HG03039 (cell line): Measurements from ENCODE around the gene ENTPD6.

Experiments
- ATAC-seq: cut with Tn5 transposase; IDR thresholded peaks from one replicate; pipeline ENCODE4 v1.9.1; 2021; ENCODE audit warnings: mild to moderate bottlenecking, moderate library complexity; ENCODE audit not compliant: unreplicated experiment

The ENTPD6 gene

DNA sequence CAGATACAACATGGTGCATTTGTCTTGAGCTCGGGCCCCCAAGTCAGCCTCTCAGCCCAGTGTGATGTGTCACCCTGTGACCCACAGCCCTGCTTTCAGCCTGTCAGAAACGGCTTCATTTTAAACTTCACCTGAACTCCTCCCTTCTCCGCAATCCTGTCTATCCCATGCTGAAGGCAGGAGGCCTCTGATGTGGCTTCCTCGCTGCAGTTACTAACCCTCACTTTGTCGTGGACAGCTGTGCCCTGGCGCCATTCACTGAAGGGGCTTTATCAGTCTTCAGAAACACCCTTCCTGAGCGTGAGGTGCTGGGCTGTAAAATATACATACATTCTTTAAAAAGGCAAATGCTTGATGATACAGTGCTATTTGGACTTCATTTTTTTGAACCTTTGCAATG, 7.9 kb upstream of the ENTPD6 start:
- no peak for ATAC-seq

DNA sequence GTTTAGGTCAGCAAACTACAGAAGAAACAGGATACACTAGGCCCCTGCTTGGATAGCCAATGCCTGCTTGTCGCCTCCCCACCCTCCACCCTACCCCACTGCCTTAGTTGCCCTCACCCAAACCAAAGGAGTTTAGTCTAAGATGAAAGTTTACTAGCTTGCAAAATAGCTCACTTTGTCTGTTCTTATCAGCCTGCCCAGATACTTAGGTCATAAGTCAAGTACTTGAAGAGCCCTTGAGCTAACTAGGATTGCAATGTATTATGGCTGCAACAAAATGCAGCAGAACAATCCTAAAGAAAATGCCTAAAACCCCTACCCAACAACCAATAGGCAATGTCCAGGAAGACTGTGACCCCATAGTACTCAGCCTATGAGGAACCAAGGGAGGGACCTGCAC, 7.3 kb upstream of the ENTPD6 start:
- no peak for ATAC-seq

- ATAC-seq = no peak
Observed at GRCh38 chr20:25191051-25191450, 4.5 kb upstream of the ENTPD6 start.

DNA sequence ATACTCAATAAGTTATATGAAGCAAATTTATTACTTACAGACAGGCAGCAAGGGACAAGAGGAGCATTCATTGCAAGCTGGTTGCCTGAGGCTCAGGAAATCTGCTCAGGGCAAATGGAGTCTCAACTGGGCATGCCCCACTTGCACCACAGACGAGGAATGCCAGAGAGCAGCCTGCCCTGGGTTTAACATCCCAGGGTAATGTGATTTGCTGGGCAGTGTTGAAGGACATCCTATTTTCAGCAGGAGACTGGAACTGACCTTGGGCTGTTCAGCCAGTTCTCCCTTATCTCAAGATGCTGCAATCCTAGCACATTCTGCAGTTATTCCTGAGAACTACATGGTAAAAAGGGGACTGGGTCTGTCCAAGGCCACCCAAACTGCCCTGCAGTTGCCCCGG, 3.8 kb upstream of the ENTPD6 start:
- ATAC-seq = no peak

GRCh38 chr20:25193843-25194242, 1.7 kb upstream of the ENTPD6 start:
- no peak for ATAC-seq

GRCh38 chr20:25194333-25194972, 1.1 kb upstream of the ENTPD6 start:
- ATAC-seq = no peak

DNA sequence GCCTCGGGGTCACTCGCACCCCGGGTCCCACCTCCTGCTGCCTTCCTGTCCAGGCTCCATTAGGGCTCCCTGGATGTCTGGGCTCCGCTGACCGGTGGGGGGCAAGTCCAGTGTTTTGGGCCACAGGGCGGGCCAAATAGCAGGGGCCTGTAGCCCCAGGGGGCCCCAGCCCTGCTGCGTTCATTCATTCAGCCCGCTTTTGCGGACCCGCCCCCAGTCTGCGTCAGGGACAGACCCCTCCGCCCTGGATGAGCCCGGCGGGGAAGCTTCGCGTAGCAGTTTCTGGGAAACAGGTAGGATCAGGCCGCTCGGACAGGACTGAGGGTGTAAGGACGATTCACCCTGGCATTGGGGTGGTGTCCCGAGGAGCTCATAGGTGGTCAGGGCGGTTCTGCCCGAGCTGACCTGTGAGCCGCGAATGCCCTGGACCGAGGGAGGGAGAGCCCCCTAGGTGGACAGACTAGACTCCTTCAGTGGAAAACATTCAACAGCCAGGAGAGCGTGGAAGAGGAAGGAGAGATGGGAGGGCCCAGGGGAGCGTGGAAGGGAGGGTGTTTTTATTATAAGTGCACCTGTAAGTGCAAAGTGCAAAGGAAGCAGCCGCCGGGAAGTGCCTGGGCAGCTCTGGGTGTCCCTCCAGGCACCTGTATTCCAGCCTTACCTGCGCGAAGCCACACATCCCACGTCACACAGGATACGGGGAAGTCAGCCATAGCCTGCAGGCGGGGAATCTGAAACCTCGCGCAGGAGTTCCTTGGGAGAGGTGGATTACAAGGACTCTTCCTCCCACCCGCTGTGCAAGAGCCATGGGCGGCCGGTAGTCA, 662 bp downstream of the ENTPD6 start:
- ATAC-seq = peak; percentile 8

GRCh38 chr20:25196786-25197120, 1.2 kb downstream of the ENTPD6 start:
- no peak for ATAC-seq

GRCh38 chr20:25197183-25197869, 1.8 kb downstream of the ENTPD6 start:
- ATAC-seq = no peak

DNA sequence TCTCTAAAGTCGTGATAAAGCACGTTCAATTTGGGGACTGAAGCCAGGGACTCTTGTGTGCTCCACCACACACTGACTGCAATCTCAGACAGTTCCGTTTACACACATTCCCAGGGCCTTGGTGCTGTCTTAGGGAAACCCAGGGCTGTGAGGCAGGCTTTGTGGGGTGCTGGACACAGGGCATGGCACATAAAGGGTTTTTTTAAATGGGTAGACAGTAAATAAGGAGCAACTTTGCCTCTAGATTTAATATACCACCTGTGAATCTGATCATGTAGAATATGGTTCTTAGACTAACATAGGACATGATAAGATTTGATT, 2.3 kb downstream of the ENTPD6 start:
- no peak for ATAC-seq

- ATAC-seq = no peak
Observed at GRCh38 chr20:25198663-25199383, 3.3 kb downstream of the ENTPD6 start.

DNA sequence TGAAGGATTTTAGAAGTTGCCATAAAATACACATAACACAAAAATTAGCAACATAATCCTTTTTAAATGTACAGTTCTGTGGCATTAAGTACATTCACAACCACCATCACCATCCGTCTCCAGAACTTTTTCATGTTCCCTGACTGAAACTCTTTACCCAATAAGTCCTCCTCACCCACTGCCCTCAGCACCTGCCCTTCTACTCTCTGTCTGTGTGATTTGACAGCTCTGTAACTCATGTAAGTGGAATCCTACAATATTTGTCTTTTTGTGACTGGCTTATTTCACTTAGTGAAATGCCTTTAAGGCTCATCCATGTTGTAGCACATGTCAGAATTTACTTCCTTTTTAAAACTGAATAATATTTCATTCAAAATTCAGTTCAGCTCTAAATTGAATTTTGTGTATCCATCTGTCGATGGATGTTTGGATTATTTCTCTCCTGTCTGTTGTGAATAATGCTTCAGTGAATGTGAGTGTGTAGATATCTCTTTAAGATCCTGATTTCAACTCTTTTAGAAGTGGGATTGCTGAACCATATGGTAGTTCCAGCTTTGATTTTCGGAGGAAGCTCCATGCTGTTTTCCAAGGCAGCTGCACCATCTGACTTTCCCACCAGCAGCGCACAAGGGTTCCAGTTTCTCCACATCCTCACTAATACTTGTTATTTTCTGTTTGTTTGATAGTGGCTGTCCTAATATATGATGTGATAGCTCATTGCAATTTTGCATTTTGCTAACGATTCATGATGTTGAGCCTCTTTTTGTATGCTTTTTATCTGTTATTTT, 4.2 kb downstream of the ENTPD6 start:
- ATAC-seq = no peak

DNA sequence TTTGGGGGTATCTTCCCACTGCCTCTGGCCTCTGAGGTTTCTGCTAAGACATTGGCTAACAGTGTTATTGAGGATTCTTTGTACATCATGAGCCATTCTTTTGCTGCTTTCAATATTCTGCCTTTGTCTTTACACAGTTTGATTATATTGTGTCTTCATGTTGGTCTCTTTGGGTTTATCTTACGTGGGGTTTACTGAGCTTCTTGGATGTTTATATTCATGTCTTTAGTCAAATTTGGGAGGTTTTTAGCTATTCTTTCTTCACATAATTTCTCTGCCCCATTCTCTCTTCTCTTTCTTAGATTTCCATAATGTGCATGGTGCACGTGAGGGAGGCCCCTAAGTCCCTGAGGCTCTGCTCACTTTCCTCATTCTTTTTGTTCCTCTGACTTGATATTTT, 7.6 kb downstream of the ENTPD6 start:
- no peak for ATAC-seq

- no peak for ATAC-seq
Observed at GRCh38 chr20:25203871-25204320, 8.4 kb downstream of the ENTPD6 start.

DNA sequence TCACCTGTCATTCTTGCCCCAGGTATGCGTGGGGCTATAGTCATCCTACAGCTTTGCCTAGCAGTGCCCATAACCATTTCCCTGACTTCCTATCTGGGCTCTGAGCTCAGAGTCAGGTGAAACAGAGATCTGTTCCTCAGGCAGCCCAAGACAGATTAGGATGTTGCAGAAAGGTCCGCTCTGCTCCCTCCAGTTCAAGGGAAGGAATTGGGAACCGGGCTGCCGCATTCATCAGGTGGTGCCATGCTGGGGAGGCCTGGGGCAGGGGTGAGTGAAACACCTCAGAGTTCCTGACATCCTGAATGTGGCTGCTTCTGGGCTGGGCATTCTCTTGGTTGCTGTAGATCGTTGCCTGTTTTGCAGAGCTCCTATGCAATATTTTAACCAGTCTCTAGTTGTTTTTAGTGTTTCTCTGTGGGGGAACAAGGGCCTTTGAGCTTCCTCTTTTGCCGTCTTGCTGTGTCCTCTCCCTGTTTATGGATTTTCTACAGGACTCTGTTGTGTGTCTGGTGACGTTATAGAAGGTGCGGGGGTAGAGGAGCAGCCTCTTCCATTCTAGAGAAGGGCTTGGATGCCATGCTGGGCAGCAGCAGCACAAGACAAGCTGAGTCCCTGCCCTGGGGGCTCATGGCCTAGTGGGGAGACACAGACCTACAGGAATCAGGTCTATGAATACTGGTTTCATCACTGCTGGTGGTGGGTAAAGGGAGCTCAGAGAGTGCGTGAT, 9.2 kb downstream of the ENTPD6 start:
- no peak for ATAC-seq

GRCh38 chr20:25205277-25206062, 10.0 kb downstream of the ENTPD6 start:
- no peak for ATAC-seq

DNA sequence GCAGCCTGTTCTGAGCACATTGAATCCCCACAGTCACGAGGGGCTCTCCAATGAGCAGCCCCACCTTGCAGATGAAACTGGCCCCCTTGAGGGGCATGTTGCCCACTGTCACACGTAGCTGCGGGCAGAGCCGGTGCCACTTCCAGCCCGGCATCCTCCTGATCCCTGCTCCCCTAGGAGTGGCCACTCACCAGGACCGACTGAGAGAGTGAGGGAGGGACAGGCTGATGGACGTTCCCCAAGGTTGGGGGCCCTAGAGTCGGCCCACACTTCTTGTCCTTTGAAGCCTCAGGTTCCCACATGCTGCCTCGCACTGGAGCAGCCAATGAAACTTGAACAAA, 10.5 kb downstream of the ENTPD6 start:
- ATAC-seq = no peak

DNA sequence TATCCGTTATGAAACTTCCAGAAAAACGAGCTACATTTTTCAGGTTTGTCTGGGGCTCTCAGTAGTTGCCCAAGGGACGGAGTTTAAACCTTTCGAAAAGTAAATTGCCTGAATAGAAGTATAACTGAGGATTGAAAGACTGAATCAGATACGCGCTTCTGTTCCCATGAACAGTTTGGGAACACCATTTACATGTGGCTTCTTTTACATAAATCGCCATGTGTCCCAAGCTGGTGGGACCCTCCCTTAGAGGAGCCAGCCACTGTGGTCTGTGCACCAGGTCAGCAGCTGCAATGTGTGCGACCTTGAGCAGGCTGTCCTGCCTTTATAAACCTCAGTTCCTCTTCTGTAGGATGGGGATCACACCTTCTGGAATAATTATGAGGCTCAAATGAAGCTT, 11.0 kb downstream of the ENTPD6 start:
- no peak for ATAC-seq

DNA sequence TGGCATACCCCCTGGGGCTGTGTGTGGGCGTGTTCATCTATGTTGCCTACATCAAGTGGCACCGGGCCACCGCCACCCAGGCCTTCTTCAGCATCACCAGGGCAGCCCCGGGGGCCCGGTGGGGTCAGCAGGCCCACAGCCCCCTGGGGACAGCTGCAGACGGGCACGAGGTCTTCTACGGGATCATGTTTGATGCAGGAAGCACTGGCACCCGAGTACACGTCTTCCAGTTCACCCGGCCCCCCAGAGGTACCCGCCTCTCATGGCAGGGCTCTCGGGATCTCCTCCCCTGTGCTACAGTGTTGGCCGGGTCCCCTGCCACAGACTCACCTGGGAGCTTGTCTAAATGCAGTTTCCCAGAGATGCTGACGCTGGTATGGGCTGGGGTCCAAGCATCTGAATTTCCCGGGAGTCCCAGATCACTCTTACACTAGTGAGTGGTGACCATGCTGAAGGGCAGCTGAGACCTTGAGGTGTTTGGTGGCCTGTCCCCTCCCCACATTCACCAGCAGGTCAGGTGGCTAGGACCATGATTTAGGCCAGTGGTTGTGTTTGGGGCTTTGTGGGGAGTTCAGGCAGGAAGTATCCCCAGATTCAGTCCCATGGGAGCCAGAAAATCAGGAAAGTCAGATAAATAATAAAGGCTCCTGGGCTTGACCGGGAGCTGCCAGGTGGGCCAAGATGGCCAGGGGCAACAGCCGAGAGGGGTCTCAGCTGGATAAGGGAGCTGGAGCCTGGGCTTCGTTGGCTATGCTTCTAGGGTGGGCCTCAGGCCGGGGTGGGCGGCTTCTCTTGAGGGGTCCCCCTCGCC, 11.8 kb downstream of the ENTPD6 start:
- no peak for ATAC-seq
